GM15510 (cell line): ENCODE measurements around the gene ANGPT4.

Experiments
- POLR2A ChIP-seq: IDR thresholded peaks from 3 replicates; pipeline ENCODE4 v1.6.1; 2011; ENCODE audit warnings: borderline replicate concordance; ENCODE audit not compliant: insufficient read length; ENCODE audit errors: extremely low read depth

ANGPT4 gene

DNA sequence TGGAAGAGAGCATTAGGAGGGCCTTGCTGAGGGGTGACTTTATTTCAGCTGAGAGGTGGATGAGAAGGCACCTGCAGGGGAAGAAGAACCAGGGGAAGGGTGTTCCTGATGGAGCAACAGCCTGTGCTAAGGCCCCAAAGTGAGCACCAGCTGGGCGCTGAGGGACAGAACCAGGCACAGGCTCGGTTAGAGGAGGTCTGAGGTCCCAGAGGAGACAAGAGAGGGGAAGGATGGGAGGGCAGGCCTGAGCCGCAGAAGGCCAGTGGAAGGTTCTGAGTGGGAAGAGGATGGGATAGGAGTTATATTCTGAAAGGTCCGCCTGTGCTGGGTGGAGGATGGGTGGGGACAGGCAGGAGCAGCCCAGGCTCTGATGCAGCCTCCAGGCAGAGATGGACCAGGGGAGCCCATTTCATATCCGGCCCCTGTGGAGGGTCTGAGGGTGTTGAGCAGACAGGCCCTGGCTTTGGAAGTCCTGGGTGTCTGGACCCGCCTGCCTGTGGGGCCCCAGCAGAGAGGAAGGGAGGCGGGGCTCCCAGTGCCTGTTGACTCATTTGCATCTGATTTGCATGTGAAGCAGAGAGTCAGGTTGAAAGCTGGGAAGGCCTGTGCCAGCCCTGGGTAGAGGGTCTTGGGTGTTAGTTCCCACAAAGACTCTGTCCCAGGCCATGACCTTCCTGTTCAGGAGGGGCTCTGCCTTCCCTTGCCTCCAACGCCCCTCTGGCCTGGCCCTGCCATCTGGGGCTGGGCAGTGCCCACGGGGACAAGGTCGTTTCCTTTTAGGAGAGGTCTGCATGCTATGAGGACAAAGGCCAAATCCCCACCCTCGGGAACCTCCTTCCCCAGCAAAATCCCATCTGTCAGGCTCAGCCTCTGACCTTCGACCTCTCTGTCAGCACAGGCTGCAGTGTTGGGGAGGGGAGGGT lies 93.2 kb downstream of the ANGPT4 start:
- no peak for TF ChIP-seq POLR2A

DNA sequence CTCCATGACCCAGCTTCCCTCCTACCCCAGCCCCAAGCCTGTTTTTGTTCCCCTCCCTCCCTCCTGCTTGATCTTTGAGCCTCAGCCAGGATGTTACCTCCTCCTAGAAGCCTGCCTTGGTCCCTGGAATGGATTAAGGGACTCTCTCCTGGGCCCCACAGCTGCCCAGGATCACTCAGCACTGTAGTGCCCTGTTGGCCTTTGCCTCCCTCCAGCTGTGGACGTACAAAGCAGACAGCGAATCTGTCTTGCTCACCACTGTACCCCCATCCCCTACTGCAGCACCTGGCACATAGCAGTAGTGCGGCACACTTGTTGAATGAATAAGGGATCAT lies 94.4 kb downstream of the ANGPT4 start:
- no peak for TF ChIP-seq POLR2A

DNA sequence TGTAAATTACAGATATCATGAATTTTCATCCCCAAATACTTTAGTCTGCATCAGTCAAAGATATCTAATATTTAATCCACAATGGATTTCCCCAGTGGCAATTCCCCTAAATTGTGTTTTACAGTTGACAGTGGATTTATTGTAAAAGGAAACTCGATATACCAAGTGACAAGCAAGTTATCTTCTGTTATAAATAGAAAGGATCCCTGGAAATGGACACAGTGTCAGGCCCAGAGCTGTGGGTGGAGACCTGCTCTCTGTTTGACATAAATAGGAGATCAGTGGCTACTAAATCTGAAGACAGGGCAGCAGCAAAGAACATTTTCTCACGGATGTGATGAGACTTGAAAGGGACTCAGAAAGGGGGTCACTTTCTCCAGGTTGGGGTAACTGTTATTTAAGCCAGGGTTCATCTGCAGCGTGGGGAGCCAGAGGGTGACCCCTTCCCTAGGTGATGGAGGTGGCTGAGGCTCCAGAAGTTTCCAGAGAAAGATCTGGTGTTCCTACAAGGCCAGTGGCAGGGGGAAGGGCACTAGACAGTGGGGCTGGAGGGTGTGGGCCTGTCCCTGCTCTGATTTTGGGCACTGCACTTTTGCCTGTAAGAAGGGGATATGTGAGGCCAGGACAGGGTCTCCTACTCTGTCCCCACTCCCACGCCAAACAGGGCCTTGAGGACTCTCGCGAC lies 94.9 kb downstream of the ANGPT4 start:
- no peak for TF ChIP-seq POLR2A

DNA sequence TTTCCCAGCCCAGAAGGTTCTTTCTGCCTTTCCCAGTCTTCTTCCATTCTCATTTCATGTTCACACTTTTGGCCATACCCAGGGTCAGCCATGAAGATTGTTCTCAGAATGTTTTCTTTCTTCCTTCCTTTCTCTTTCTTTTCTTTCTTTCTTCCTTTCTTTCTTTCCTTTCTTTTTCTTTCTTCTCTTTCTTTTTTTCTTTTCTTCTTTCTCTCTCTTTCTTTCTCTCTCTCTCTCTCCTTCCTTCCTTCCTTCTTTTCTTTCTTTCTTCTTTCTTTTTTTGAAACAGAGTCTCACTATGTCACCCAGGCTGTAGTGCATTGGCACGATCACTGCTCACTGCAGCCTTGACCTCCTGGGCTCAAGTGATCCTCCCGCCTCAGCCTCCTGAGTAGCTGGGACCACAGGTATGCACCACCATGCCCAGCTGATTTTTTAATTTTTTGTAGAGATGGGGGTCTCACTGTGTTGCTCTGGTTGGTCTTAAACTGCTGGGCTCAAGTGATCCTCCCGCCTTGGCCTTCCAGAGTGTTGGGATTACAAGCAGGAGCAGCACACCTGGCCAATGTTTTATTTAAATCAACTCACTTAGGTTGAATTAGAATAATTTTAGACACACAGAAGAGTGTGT lies 95.7 kb downstream of the ANGPT4 start:
- no peak for TF ChIP-seq POLR2A
